SK-N-SH (cell line): ENCODE measurements around the gene FOXK2. TPM values are rescaled to one million over a fixed set of nuclear protein-coding genes. Genes with fewer than 3 reads are reported as not detected.

Experiments used
- CTCF ChIA-PET: fragments of 300-600, 350-600 bp; formaldehyde crosslinking; extraction: SDS; loops from one replicate; lab custom pipeline; 2021; lab: Yijun Ruan, JAX
- POLR2A ChIA-PET: fragments of 350-600 bp; sonication (Branson Sonifier 250); formaldehyde crosslinking; extraction: SDS; loops from one replicate; lab custom pipeline; 2020; ENCODE audit warnings: antibody characterized with exemption, inconsistent platforms; lab: Yijun Ruan, JAX
- DNase-seq: peaks from one replicate; pipeline ENCODE4 v3.0.0; 2012
- H2AFZ ChIP-seq: fragments of 200-600 bp; sonication (generic); 2 replicates; pipeline ENCODE4 v1.8.1; 2016; ENCODE audit warnings: antibody characterized with exemption, mild to moderate bottlenecking, low read depth
- H3F3A ChIP-seq: fragments of 200-600 bp; sonication (generic); replicated peaks from 2 replicates; pipeline ENCODE3; 2016; ENCODE audit warnings: antibody characterized with exemption, mild to moderate bottlenecking; ENCODE audit not compliant: insufficient read depth
- H3K27ac ChIP-seq, 2 experiments: fragments of 200-500 bp in 1 of 2; fragments of 200-600 bp in 1 of 2; sonication (Bioruptor generic) in 1 of 2; sonication (generic), shearing (Covaris generic) in 1 of 2; 2 replicates each; pipeline versions ENCODE4 v1.5.1 to v1.6.1; 2014 to 2016; ENCODE audit warnings: low read depth in 2 of 2, inconsistent platforms in 1 of 2, low read length in 1 of 2, mild to moderate bottlenecking in 1 of 2, mixed read lengths in 1 of 2
- H3K27me3 ChIP-seq: fragments of 200-600 bp; sonication (generic), shearing (Covaris generic); 2 replicates; pipeline ENCODE4 v1.6.1; 2016; ENCODE audit warnings: mixed run types; ENCODE audit not compliant: insufficient read depth
- H3K36me3 ChIP-seq, 2 experiments: fragments of 200-500 bp in 1 of 2; fragments of 200-600 bp in 1 of 2; sonication (Bioruptor generic) in 1 of 2; sonication (generic) in 1 of 2; replicated peaks in 1 of 2; 2 replicates each; pipeline versions ENCODE3 to v1.5.1; 2014 to 2016; ENCODE audit warnings: low read length in 1 of 2, mild to moderate bottlenecking in 1 of 2; ENCODE audit not compliant: insufficient read depth in 2 of 2, control insufficient read depth in 1 of 2
- H3K4me1 ChIP-seq, 2 experiments: fragments of 200-500 bp in 1 of 2; fragments of 200-600 bp in 1 of 2; sonication (Bioruptor generic) in 1 of 2; sonication (generic), shearing (Covaris generic) in 1 of 2; 2 replicates each; pipeline versions ENCODE4 v1.5.1 to v1.6.1; 2014 to 2016; ENCODE audit warnings: low read depth in 1 of 2, low read length in 1 of 2, mixed run types in 1 of 2; ENCODE audit not compliant: insufficient read depth in 2 of 2, control insufficient read depth in 1 of 2
- H3K4me2 ChIP-seq: fragments of 200-600 bp; sonication (generic), shearing (Covaris generic); 2 replicates; pipeline ENCODE4 v1.6.1; 2017; ENCODE audit warnings: mixed run types
- H3K4me3 ChIP-seq, 2 experiments: fragments of 200-500 bp in 1 of 2; fragments of 200-600 bp in 1 of 2; sonication (Bioruptor generic) in 1 of 2; sonication (generic), shearing (Covaris generic) in 1 of 2; 2 replicates each; pipeline versions ENCODE4 v1.5.1 to v1.8.1; 2014 to 2016; ENCODE audit warnings: low read depth in 2 of 2, inconsistent platforms in 1 of 2, low read length in 1 of 2, mild to moderate bottlenecking in 1 of 2, mixed read lengths in 1 of 2, moderate library complexity in 1 of 2
- H3K79me2 ChIP-seq: fragments of 200-600 bp; sonication (generic); 2 replicates; pipeline ENCODE4 v1.8.1; 2017; ENCODE audit warnings: mild to moderate bottlenecking; ENCODE audit not compliant: insufficient read depth
- H3K9ac ChIP-seq: fragments of 200-600 bp; sonication (generic); 2 replicates; pipeline ENCODE4 v1.6.1; 2017; ENCODE audit warnings: mixed run types
- H3K9me2 ChIP-seq: fragments of 200-600 bp; sonication (generic); 2 replicates; pipeline ENCODE4 v1.6.1; 2017; ENCODE audit warnings: mixed run types
- H3K9me3 ChIP-seq: fragments of 200-600 bp; sonication (generic); 2 replicates; pipeline ENCODE4 v1.6.1; 2017; ENCODE audit warnings: mixed run types, mild to moderate bottlenecking, moderate library complexity
- H4K20me1 ChIP-seq: fragments of 200-600 bp; sonication (generic); 2 replicates; pipeline ENCODE4 v1.6.1; 2017; ENCODE audit warnings: mild to moderate bottlenecking, mixed run types; ENCODE audit not compliant: insufficient read depth
- ELF1 ChIP-seq: IDR thresholded peaks from 2 replicates; pipeline ENCODE4 v1.4.0; 2012
- EP300 ChIP-seq, 2 experiments: IDR thresholded peaks; 2 replicates each; pipeline versions ENCODE4 v1.4.0 to v1.6.1; 2012; ENCODE audit warnings: borderline replicate concordance in 1 of 2, low read depth in 1 of 2, low read length in 1 of 2
- EZH2phosphoT487 ChIP-seq: fragments of 200-600 bp; sonication (generic); IDR thresholded peaks from 2 replicates; pipeline ENCODE4 v1.6.1; 2017; ENCODE audit warnings: low read depth, mixed run types, mild to moderate bottlenecking, antibody characterized with exemption, moderate library complexity, borderline replicate concordance
- FOSL2 ChIP-seq: IDR thresholded peaks from 2 replicates; pipeline ENCODE4 v1.4.0; 2012; ENCODE audit warnings: low read depth, mild to moderate bottlenecking, moderate library complexity, borderline replicate concordance
- FOXJ3 ChIP-seq: sonication (generic); formaldehyde crosslinking; IDR thresholded peaks from 2 replicates; pipeline ENCODE4 v1.5.1; 2020; ENCODE audit warnings: mild to moderate bottlenecking, missing genetic modification reagents
- FOXM1 ChIP-seq: IDR thresholded peaks from 2 replicates; pipeline ENCODE4 v1.4.0; 2012; ENCODE audit warnings: low read depth, mild to moderate bottlenecking
- GATA2 ChIP-seq: sonication (generic); formaldehyde crosslinking; IDR thresholded peaks from 2 replicates; pipeline ENCODE4 v1.5.0; 2020; ENCODE audit warnings: mild to moderate bottlenecking, missing genetic modification reagents
- IRF3 ChIP-seq: fragments of 150-350 bp; IDR thresholded peaks from 2 replicates; pipeline ENCODE4 v1.6.1; 2016; ENCODE audit warnings: mild to moderate bottlenecking, low read depth, low read length
- MXI1 ChIP-seq: IDR thresholded peaks from 2 replicates; pipeline ENCODE4 v1.6.1; 2012; ENCODE audit warnings: mild to moderate bottlenecking, low read depth, low read length, improper control_type of control experiment
- NFIC ChIP-seq: IDR thresholded peaks from 2 replicates; pipeline ENCODE4 v1.4.0; 2012; ENCODE audit warnings: borderline replicate concordance
- RCOR1 ChIP-seq: fragments of 150-350 bp; IDR thresholded peaks from 2 replicates; pipeline ENCODE4 v1.6.1; 2017; ENCODE audit warnings: antibody characterized with exemption, low read length
- REST ChIP-seq: IDR thresholded peaks from 2 replicates; pipeline ENCODE4 v1.6.1; 2012; ENCODE audit warnings: mild to moderate bottlenecking, low read depth, low read length, moderate library complexity
- RFX5 ChIP-seq: IDR thresholded peaks from 2 replicates; pipeline ENCODE4 v1.6.1; 2012; ENCODE audit warnings: mild to moderate bottlenecking, improper control_type of control experiment, low read length
- SMC3 ChIP-seq: IDR thresholded peaks from 2 replicates; pipeline ENCODE4 v1.6.1; 2012; ENCODE audit warnings: low read depth, low read length, improper control_type of control experiment
- TCF12 ChIP-seq: IDR thresholded peaks from 2 replicates; pipeline ENCODE4 v1.4.0; 2012
- USF1 ChIP-seq: IDR thresholded peaks from 2 replicates; pipeline ENCODE4 v1.4.0; 2012; ENCODE audit warnings: low read depth, borderline replicate concordance
- USF2 ChIP-seq: fragments of 150-350 bp; IDR thresholded peaks from 2 replicates; pipeline ENCODE4 v1.6.1; 2017; ENCODE audit warnings: antibody characterized with exemption, low read length, low read depth, borderline replicate concordance
- YY1 ChIP-seq: IDR thresholded peaks from 2 replicates; pipeline ENCODE4 v1.4.0; 2012; ENCODE audit warnings: low read depth, mild to moderate bottlenecking
- ZBTB33 ChIP-seq: IDR thresholded peaks from 2 replicates; pipeline ENCODE4 v1.4.0; 2012; ENCODE audit warnings: low read depth, borderline replicate concordance
- WGBS: methylation state at CpG from one replicate; pipeline ENCODE4 v1.1.6; 2017; ENCODE audit warnings: low lambda C conversion rate; 5-methylcytosine and 5-hydroxymethylcytosine counted together
- polyA plus RNA-seq, 3 experiments: library from polyadenylated mRNA; depleted of rRNA; stranded (reverse); fragments of >200 nt; gene quantifications; 2 replicates each; pipeline ENCODE4 v1.2.3, GENCODE V29; 2012

FOXK2 gene
- polyA plus RNA-seq, 1 of the 3 experiments (the other 2 are of a cell fraction), result 36.4 TPM

- Histone ChIP-seq H3K4me1 (no peaks in the 10 kb centered on the region), H3K9me2 (no peaks in the 10 kb centered on the region), H3F3A (peaks cover 2% of the 10 kb centered on the region), H3K36me3 (peaks cover 44 to 49% of the 10 kb centered on the region in 2 experiments), H2AFZ (no peak overlapping the region), H3K27ac (no peak overlapping the region), H3K9me3 (no peaks in the 10 kb centered on the region), H4K20me1 (peaks cover 52% of the 10 kb centered on the region), H3K27me3 (no peaks in the 10 kb centered on the region), H3K9ac (no peak overlapping the region)
- DNase-seq, result peak; percentile 18
- POLR2A ChIA-PET, result no interaction called here
- TF ChIP-seq GATA2 (CRISPR knock-in tag), result no peak
- TF ChIP-seq USF1, result no peak
- no peak for TF ChIP-seq NFIC
- no peak for TF ChIP-seq EP300 (IDR thresholded peaks at IDR 0.05; ENCODE audit: borderline replicate concordance in 1 of 2, low read depth in 1 of 2, low read length in 1 of 2)
- no peak for TF ChIP-seq FOXM1
- TF ChIP-seq USF2, result no peak
- no peak for TF ChIP-seq FOXJ3
- no peak for TF ChIP-seq RFX5
- TF ChIP-seq, all 33 proteins: peak for 0
- WGBS, result 95% methylated on average over 15 of the region's 15 CpGs
- H3K4me2 ChIP-seq, result no peak overlapping the region
- H3K79me2 ChIP-seq, result peaks cover 96% of the 10 kb centered on the region
- no peak overlapping the region for H3K4me3 ChIP-seq
- CTCF ChIA-PET, result interaction anchor here (0.8 to 4.2 kb wide), 6 partner anchors 10 to 63 kb away, joined by 3 to 26 read pairs (median 4); no protein-coding TSS in a partner anchor
Observed at GRCh38 chr17:82567286-82567685, 47.8 kb downstream of the FOXK2 start.

GRCh38 chr17:82568997-82569393 is 49.5 kb downstream of the FOXK2 start:
- peaks cover 93% of the 10 kb centered on the region for H3K79me2 ChIP-seq
- H2AFZ ChIP-seq, result no peak overlapping the region
- no peak overlapping the region for H3K9ac ChIP-seq
- no peaks in the 10 kb centered on the region for H3K4me1 ChIP-seq
- H3F3A ChIP-seq, result peaks cover 6% of the 10 kb centered on the region
- H3K36me3 ChIP-seq, result peaks cover 56 to 61% of the 10 kb centered on the region in 2 experiments
- no peak overlapping the region for H3K4me3 ChIP-seq
- no peak overlapping the region for H3K27ac ChIP-seq
- CTCF ChIA-PET, result interaction anchor here (1.0 to 4.2 kb wide), 3 partner anchors 10 to 20 kb away, joined by 4 to 26 read pairs (median 5); no protein-coding TSS in a partner anchor
- H3K27me3 ChIP-seq, result no peaks in the 10 kb centered on the region
- no peak for TF ChIP-seq FOSL2
- no peak for TF ChIP-seq ZBTB33
- TF ChIP-seq SMC3, result no peak
- TF ChIP-seq RCOR1, result no peak
- no peak for TF ChIP-seq ELF1
- no peak for TF ChIP-seq EZH2phosphoT487
- TF ChIP-seq TCF12, result no peak
- TF ChIP-seq YY1, result no peak
- TF ChIP-seq IRF3, result no peak
- no peak for TF ChIP-seq MXI1
- no peak for TF ChIP-seq REST
- no peak for TF ChIP-seq FOXM1
- POLR2A ChIA-PET, result no interaction called here
- peaks cover 37% of the 10 kb centered on the region for H4K20me1 ChIP-seq
- H3K4me2 ChIP-seq, result no peak overlapping the region
- H3K9me3 ChIP-seq, result no peaks in the 10 kb centered on the region
- no peaks in the 10 kb centered on the region for H3K9me2 ChIP-seq
- 98% methylated on average over 10 of the region's 10 CpGs for WGBS
- peak; percentile 18 for DNase-seq
